SU-DHL-6 (cell line): Measurements from ENCODE around the gene SEMA3G.

Source experiments
- H2AFZ ChIP-seq: fragments of 200-600 bp; sonication (generic); 2 replicates; pipeline ENCODE4 v1.6.1; 2014; ENCODE audit warnings: low read depth, mild to moderate bottlenecking, moderate library complexity, mixed read lengths, antibody characterized with exemption, low read length; ENCODE audit not compliant: severe bottlenecking
- H3F3A ChIP-seq: fragments of 200-600 bp; shearing (Covaris generic); 2 replicates; pipeline ENCODE4 v1.6.0; 2016; ENCODE audit warnings: antibody characterized with exemption, mild to moderate bottlenecking; ENCODE audit not compliant: insufficient read depth
- H3K27ac ChIP-seq: fragments of 200-600 bp; sonication (generic); 2 replicates; pipeline ENCODE4 v1.5.1; 2016; ENCODE audit warnings: low read depth, mild to moderate bottlenecking, low read length, moderate library complexity, mixed read lengths
- H3K27me3 ChIP-seq: fragments of 200-600 bp; sonication (generic), shearing (Covaris generic); 2 replicates; pipeline ENCODE4 v1.6.0; 2014; ENCODE audit warnings: mild to moderate bottlenecking, low read length
- H3K36me3 ChIP-seq: fragments of 200-600 bp; sonication (generic); 2 replicates; pipeline ENCODE4 v1.6.1; 2014; ENCODE audit warnings: mild to moderate bottlenecking, low read length, mixed read lengths
- H3K4me2 ChIP-seq: fragments of 300-600, 200-600 bp; shearing (Covaris generic), sonication (generic); 2 replicates; pipeline ENCODE4 v1.6.0; 2014; ENCODE audit warnings: low read length, low read depth, mild to moderate bottlenecking; ENCODE audit not compliant: poor library complexity, severe bottlenecking
- H3K4me3 ChIP-seq: fragments of 200-600 bp; sonication (generic); 2 replicates; pipeline ENCODE4 v1.5.1; 2014; ENCODE audit warnings: antibody characterized with exemption, low read length, mild to moderate bottlenecking, mixed read lengths; ENCODE audit not compliant: insufficient read depth, poor library complexity, severe bottlenecking
- H3K79me2 ChIP-seq: fragments of 200-600 bp; sonication (generic); 2 replicates; pipeline ENCODE4 v1.6.1; 2014; ENCODE audit warnings: mild to moderate bottlenecking, low read length, moderate library complexity; ENCODE audit not compliant: insufficient read depth
- H3K9ac ChIP-seq: fragments of 200-600 bp; sonication (generic); 2 replicates; pipeline ENCODE4 v1.7.0; 2014; ENCODE audit warnings: mild to moderate bottlenecking, low read length
- H3K9me2 ChIP-seq: fragments of 200-600 bp; sonication (generic); replicated peaks from 2 replicates; pipeline ENCODE4 v1.6.1; 2014; ENCODE audit warnings: low read length; ENCODE audit not compliant: insufficient read depth
- H3K9me3 ChIP-seq: fragments of 200-600 bp; sonication (generic); 2 replicates; pipeline ENCODE4 v1.6.1; 2014; ENCODE audit warnings: low read length, mixed read lengths; ENCODE audit not compliant: insufficient read depth
- H4K20me1 ChIP-seq: fragments of 200-600 bp; sonication (generic); 2 replicates; pipeline ENCODE4 v1.6.1; 2014; ENCODE audit warnings: low read depth, mild to moderate bottlenecking, antibody characterized with exemption, low read length, moderate library complexity, mixed read lengths
- CTCF ChIP-seq: fragments of 200-600 bp; sonication (generic); IDR thresholded peaks from one replicate; pipeline ENCODE4 v1.5.1; 2017; ENCODE audit warnings: antibody characterized with exemption, mild to moderate bottlenecking, low read length, moderate library complexity; ENCODE audit not compliant: insufficient read depth, poor library complexity, severe bottlenecking
- EZH2phosphoT487 ChIP-seq: fragments of 200-600 bp; sonication (generic), shearing (Covaris generic); conservative IDR thresholded peaks from 2 replicates; pipeline ENCODE4 v1.6.1; 2018; ENCODE audit warnings: mild to moderate bottlenecking, antibody characterized with exemption, low read length, moderate library complexity, mixed read lengths

The SEMA3G gene

GRCh38 chr3:52473026-52473425 lies 28.1 kb upstream of the SEMA3G start:
- Histone ChIP-seq H3K36me3 (no peaks in the 10 kb centered on the region), H3K27ac (no peak overlapping the region)
- TF ChIP-seq EZH2phosphoT487 (no peak), CTCF (no peak)

GRCh38 chr3:52472239-52473000 lies 27.5 kb upstream of the SEMA3G start:
- Histone ChIP-seq H3K4me2 (no peak overlapping the region), H3K27me3 (no peaks in the 10 kb centered on the region), H3K36me3 (no peaks in the 10 kb centered on the region), H3K4me3 (no peak overlapping the region), H3K27ac (no peak overlapping the region), H3K9me2 (no peaks in the 10 kb centered on the region), H4K20me1 (no peaks in the 10 kb centered on the region), H3K9ac (no peak overlapping the region), H2AFZ (no peak overlapping the region), H3K9me3 (no peaks in the 10 kb centered on the region), H3K79me2 (no peaks in the 10 kb centered on the region), H3F3A (no peaks in the 10 kb centered on the region)
- TF ChIP-seq CTCF (no peak), EZH2phosphoT487 (no peak)

More at GRCh38 chr3:52473026-52473425, 28.1 kb upstream of the SEMA3G start:
- Histone ChIP-seq H2AFZ (no peak overlapping the region), H3K9me3 (no peaks in the 10 kb centered on the region), H3F3A (no peaks in the 10 kb centered on the region), H4K20me1 (no peaks in the 10 kb centered on the region), H3K4me3 (no peak overlapping the region), H3K27me3 (no peaks in the 10 kb centered on the region), H3K4me2 (no peak overlapping the region), H3K79me2 (no peaks in the 10 kb centered on the region), H3K9ac (no peak overlapping the region), H3K9me2 (no peaks in the 10 kb centered on the region)

GRCh38 chr3:52471371-52472238 lies 26.7 kb upstream of the SEMA3G start:
- H2AFZ ChIP-seq: no peak overlapping the region
- no peaks in the 10 kb centered on the region for H3K79me2 ChIP-seq
- H3K4me2 ChIP-seq: no peak overlapping the region
- no peak overlapping the region for H3K27ac ChIP-seq
- no peak overlapping the region for H3K9ac ChIP-seq
- H4K20me1 ChIP-seq: no peaks in the 10 kb centered on the region
- no peak for TF ChIP-seq EZH2phosphoT487
- peak; percentile 69 for TF ChIP-seq CTCF
- H3K9me2 ChIP-seq: no peaks in the 10 kb centered on the region
- no peaks in the 10 kb centered on the region for H3K9me3 ChIP-seq
- H3F3A ChIP-seq: no peaks in the 10 kb centered on the region
- H3K27me3 ChIP-seq: no peaks in the 10 kb centered on the region
- H3K4me3 ChIP-seq: no peak overlapping the region
- no peaks in the 10 kb centered on the region for H3K36me3 ChIP-seq
